ENCODE data around the gene CHST8.

DNA sequence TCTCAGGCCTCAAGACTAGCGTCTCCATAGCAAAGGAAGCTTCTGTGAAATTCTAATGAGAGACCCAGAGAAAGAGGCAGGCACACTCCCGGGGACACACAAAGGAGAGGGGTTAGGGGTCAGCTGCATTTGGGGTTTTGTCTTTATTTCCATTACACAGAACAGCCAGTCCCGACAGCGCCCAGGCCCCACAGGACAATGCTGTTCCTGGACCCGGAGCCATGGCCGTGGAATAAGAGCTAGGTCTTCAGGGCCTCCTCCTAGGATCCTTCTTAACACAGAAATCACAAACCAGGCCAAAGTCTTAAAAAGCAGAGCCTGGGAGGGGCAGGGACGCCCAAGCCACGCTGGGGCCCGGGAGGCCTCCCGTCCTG, 197.7 kb downstream of the CHST8 start:
- TF ChIP-seq, protein P1, sequence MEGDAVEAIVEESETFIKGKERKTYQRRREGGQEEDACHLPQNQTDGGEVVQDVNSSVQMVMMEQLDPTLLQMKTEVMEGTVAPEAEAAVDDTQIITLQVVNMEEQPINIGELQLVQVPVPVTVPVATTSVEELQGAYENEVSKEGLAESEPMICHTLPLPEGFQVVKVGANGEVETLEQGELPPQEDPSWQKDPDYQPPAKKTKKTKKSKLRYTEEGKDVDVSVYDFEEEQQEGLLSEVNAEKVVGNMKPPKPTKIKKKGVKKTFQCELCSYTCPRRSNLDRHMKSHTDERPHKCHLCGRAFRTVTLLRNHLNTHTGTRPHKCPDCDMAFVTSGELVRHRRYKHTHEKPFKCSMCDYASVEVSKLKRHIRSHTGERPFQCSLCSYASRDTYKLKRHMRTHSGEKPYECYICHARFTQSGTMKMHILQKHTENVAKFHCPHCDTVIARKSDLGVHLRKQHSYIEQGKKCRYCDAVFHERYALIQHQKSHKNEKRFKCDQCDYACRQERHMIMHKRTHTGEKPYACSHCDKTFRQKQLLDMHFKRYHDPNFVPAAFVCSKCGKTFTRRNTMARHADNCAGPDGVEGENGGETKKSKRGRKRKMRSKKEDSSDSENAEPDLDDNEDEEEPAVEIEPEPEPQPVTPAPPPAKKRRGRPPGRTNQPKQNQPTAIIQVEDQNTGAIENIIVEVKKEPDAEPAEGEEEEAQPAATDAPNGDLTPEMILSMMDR (IDR thresholded peaks at IDR 0.05; ENCODE audit: insufficient read depth, low read depth, low read length): no peak
- TF ChIP-seq EZH2 (IDR thresholded peaks at IDR 0.05; ENCODE audit: insufficient read depth, low read length): no peak
